ENCODE data around the gene FGF2.

Gene FGF2

GRCh38 chr4:122781486-122781885 lies 45.1 kb upstream of the FGF2 start:
- no peaks in the 10 kb centered on the region for H3K27me3 ChIP-seq (ENCODE audit: insufficient read depth, poor library complexity, severe bottlenecking)
- no peak for DNase-seq (ENCODE audit: low read depth in 1 of 2, low spot score in 1 of 2)
- no peak overlapping the region for H3K27ac ChIP-seq (replicated peaks)
- H3K4me3 ChIP-seq (replicated peaks; ENCODE audit: insufficient read depth, low read length): no peak overlapping the region
- no peak for TF ChIP-seq POLR2AphosphoS5 (IDR thresholded peaks at IDR 0.05; ENCODE audit: low read depth)
- TF ChIP-seq, protein P1, sequence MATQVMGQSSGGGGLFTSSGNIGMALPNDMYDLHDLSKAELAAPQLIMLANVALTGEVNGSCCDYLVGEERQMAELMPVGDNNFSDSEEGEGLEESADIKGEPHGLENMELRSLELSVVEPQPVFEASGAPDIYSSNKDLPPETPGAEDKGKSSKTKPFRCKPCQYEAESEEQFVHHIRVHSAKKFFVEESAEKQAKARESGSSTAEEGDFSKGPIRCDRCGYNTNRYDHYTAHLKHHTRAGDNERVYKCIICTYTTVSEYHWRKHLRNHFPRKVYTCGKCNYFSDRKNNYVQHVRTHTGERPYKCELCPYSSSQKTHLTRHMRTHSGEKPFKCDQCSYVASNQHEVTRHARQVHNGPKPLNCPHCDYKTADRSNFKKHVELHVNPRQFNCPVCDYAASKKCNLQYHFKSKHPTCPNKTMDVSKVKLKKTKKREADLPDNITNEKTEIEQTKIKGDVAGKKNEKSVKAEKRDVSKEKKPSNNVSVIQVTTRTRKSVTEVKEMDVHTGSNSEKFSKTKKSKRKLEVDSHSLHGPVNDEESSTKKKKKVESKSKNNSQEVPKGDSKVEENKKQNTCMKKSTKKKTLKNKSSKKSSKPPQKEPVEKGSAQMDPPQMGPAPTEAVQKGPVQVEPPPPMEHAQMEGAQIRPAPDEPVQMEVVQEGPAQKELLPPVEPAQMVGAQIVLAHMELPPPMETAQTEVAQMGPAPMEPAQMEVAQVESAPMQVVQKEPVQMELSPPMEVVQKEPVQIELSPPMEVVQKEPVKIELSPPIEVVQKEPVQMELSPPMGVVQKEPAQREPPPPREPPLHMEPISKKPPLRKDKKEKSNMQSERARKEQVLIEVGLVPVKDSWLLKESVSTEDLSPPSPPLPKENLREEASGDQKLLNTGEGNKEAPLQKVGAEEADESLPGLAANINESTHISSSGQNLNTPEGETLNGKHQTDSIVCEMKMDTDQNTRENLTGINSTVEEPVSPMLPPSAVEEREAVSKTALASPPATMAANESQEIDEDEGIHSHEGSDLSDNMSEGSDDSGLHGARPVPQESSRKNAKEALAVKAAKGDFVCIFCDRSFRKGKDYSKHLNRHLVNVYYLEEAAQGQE (IDR thresholded peaks at IDR 0.05; ENCODE audit: insufficient replicate concordance, low read depth): no peak
- TF ChIP-seq, protein P2, sequence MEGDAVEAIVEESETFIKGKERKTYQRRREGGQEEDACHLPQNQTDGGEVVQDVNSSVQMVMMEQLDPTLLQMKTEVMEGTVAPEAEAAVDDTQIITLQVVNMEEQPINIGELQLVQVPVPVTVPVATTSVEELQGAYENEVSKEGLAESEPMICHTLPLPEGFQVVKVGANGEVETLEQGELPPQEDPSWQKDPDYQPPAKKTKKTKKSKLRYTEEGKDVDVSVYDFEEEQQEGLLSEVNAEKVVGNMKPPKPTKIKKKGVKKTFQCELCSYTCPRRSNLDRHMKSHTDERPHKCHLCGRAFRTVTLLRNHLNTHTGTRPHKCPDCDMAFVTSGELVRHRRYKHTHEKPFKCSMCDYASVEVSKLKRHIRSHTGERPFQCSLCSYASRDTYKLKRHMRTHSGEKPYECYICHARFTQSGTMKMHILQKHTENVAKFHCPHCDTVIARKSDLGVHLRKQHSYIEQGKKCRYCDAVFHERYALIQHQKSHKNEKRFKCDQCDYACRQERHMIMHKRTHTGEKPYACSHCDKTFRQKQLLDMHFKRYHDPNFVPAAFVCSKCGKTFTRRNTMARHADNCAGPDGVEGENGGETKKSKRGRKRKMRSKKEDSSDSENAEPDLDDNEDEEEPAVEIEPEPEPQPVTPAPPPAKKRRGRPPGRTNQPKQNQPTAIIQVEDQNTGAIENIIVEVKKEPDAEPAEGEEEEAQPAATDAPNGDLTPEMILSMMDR (IDR thresholded peaks at IDR 0.05; ENCODE audit: insufficient read depth, low read length): no peak
- no peak for TF ChIP-seq SPI1 (IDR thresholded peaks at IDR 0.05; ENCODE audit: borderline replicate concordance, low read depth)
- no peak for TF ChIP-seq GABPA (IDR thresholded peaks at IDR 0.05; ENCODE audit: low read depth)

DNA sequence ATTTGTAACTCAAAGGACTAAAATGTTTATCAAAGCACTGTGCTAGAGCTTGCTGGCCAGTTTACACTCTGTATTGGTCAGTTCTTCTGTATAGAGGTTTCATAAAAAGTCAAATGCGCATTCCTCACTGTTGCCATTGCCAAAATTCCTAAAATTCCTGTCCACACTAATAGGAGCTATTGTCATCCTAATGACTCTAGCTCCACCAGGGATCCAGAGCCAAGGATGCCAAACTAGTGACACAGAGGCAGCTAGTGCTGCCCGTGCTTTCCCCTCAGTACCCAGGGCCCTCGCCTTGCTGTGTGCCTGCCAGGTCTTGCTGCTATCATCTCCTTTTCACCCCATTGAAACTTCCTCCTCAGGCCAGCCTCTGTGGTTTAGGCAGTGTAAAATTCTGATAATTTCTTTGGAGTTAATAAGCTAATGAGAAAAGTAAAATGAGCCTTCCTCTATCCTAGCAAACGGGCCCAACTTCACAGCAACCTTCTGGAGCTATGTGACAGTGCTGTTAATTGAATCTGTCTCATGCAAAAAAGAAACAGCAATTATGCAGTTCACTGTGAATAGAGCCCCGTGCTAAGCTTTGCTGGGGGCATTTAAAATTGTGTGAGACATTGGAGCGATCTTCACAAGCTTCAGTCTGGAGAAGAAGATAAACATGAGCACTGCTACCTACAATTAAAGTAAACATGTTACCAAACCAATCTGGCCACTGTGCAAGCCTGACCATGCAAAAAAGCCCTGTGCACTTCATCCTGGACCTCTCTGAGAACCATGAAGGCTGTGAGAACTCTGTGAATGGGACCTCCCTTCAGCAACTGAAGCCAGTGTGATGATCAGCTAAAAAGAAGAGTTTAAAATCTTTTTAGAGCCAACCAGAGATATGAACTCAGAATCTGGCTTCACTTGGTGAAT lies 43.1 kb upstream of the FGF2 start:
- H3K4me3 ChIP-seq (replicated peaks; ENCODE audit: insufficient read depth, low read length): no peak overlapping the region
- H3K27ac ChIP-seq (replicated peaks): no peak overlapping the region
- TF ChIP-seq POLR2AphosphoS5 (IDR thresholded peaks at IDR 0.05; ENCODE audit: low read depth) (no peak), GABPA (IDR thresholded peaks at IDR 0.05; ENCODE audit: low read depth) (no peak), SPI1 (IDR thresholded peaks at IDR 0.05; ENCODE audit: borderline replicate concordance, low read depth) (no peak)
- TF ChIP-seq, protein P2 (IDR thresholded peaks at IDR 0.05; ENCODE audit: insufficient read depth, low read length): no peak
- TF ChIP-seq, protein P1 (IDR thresholded peaks at IDR 0.05; ENCODE audit: insufficient replicate concordance, low read depth): no peak
- no peaks in the 10 kb centered on the region for H3K27me3 ChIP-seq (ENCODE audit: insufficient read depth, poor library complexity, severe bottlenecking)
- no peak for DNase-seq (ENCODE audit: low read depth in 1 of 2, low spot score in 1 of 2)

- DNase-seq (ENCODE audit: low read depth in 1 of 2, low spot score in 1 of 2): no peak
- TF ChIP-seq GABPA (IDR thresholded peaks at IDR 0.05; ENCODE audit: low read depth) (no peak), POLR2AphosphoS5 (IDR thresholded peaks at IDR 0.05; ENCODE audit: low read depth) (no peak), SPI1 (IDR thresholded peaks at IDR 0.05; ENCODE audit: borderline replicate concordance, low read depth) (no peak)
- TF ChIP-seq, protein P1 (IDR thresholded peaks at IDR 0.05; ENCODE audit: insufficient replicate concordance, low read depth): no peak
- TF ChIP-seq, protein P2 (IDR thresholded peaks at IDR 0.05; ENCODE audit: insufficient read depth, low read length): no peak
- Histone ChIP-seq H3K27me3 (ENCODE audit: insufficient read depth, poor library complexity, severe bottlenecking) (no peaks in the 10 kb centered on the region), H3K27ac (replicated peaks) (no peak overlapping the region), H3K4me3 (replicated peaks; ENCODE audit: insufficient read depth, low read length) (no peak overlapping the region)
Observed at GRCh38 chr4:122784261-122784660, 42.4 kb upstream of the FGF2 start.

Measured in HL-60 (cell line).